ENCODE data around the gene SMIM24.
"Not testable (repeated sequence)": the region's sequence is repeated elsewhere in the genome, so short reads cannot be mapped to it uniquely, and the experiment has no call there.

Gene SMIM24

GRCh38 chr19:3513229-3514140, 33.2 kb upstream of the SMIM24 start:
- no peak for DNase-seq

- no peak for DNase-seq
Observed at GRCh38 chr19:3512562-3513228, 32.4 kb upstream of the SMIM24 start.

GRCh38 chr19:3511506-3512251, 31.4 kb upstream of the SMIM24 start:
- no peak for DNase-seq

DNA sequence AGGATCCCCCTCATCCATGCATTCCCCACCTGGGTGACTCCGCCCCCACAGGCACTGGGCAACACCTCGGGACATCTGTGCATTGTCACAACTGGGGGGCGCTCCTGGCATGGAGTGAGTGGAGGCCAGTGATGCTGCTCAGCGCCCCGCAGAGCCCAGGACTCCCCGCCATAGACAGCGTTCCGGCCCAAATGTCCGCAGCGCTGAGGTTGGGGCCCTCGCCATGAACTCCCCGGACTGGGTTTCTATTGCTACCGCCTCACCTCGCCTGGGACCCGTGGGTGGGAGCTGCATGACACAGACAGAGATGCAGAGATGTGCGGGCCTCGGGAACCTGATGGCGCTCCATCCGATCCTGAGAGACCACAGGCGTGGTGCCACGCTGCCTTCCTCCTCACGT, 30.4 kb upstream of the SMIM24 start:
- DNase-seq, result no peak

DNA sequence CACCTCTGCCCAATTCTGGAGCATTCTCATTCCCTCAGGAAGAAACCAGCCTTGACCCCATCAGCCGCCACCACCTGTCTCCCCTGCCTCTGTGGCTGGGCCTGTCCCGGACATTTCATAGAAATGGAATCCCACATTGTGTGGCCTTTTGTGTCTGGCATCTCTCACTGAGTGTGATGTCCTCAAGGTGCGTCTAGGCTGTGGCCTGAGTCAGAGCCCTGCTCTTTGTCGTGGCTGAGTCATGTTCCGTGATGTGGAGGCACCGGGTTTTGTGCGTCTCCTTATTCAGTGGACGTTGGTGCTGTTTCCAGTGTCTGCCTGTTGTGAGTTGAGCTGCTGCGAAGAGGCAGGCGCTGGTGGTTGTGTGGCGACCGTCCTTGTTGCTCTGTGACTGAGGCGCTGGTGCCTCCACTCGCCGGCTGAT, 29.3 kb upstream of the SMIM24 start:
- no peak for DNase-seq

DNA sequence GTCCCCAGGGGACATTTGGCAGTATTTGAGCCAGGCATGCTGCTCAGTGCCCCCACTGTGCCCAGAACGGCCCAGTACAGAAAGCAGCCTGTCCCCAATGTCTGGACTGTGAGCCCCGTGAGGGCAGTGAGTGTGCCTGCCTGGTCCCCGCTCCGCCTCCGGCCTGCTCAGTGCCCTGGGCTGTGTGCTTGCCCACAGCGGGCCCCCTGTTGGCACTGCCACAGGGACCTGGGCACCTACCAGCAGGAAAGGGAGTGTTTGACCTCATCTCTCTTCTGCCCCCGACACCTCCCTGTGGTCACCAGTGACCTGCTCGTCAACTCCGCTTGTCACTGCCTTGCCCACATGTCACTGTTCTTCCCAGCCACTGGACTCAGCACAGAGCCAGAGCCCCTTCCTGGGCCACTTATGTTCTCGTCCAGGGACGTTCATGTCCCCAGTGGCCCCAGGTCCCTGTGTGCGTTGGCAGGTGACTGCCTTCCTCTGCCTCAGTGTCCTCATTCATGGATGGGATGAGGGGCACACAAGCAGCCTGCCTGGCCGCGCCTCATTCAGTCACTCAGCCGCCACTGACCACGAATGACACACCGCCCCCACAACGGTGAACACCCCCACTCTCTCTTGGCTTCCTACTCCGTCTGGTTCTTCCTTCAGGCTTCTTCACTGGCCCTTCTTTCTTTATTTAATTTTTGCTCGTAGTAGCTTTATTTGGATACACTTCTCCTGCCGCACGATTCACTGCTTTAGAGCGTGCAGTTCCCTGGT, 28.6 kb upstream of the SMIM24 start:
- DNase-seq, result no peak

- DNase-seq, result not testable (repeated sequence)
Observed at GRCh38 chr19:3508121-3508661, 27.9 kb upstream of the SMIM24 start.

GRCh38 chr19:3507371-3508120, 27.2 kb upstream of the SMIM24 start:
- peak; percentile 48 for DNase-seq

GRCh38 chr19:3506384-3507340, 26.3 kb upstream of the SMIM24 start:
- DNase-seq, result peak; percentile 28

DNA sequence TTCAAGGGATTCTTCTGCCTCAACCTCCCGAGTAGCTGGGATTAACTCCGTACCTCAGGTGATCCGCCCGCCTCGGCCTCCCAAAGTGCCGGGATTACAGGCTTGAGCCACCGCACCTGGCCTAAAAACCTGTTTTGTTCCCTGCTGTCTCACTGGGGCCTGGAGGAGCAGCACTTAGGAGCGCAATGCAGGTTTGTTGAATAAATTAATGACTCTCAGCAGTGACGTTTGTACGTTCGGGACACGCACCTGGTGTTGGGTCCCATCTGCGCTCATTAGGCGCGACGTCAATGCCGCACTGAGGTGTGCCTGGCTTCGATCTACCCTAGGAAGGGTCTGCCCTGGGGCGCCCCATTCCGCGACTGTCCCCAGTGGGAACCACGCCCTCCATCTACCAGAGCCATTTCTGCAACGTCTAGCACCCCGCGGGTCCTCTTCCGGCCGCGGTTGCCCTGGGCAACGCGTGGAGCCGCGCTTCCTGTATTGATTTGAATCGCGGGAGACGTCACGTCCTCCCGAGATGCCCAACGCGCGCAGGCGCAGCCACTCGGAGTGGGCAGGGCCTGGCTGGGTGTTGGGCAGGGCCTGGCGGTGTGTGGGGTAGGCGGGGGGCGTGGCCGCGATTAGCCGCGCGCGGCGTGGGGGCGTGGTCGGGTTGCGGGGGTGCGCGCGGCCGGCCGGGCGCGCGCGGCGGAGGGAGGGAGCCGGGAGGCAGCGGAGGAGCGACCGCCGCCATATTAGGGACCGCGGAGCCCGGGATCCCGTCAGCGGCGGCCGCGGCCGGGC, 25.5 kb upstream of the SMIM24 start, which contains the start of gene FZR1:
Gene FZR1, plus strand, starts transcription at position 714 of the 786 bp plus-strand sequence. CDS start 16,679 bp downstream, outside the sequence.
- peak; percentile 99 for DNase-seq

DNA sequence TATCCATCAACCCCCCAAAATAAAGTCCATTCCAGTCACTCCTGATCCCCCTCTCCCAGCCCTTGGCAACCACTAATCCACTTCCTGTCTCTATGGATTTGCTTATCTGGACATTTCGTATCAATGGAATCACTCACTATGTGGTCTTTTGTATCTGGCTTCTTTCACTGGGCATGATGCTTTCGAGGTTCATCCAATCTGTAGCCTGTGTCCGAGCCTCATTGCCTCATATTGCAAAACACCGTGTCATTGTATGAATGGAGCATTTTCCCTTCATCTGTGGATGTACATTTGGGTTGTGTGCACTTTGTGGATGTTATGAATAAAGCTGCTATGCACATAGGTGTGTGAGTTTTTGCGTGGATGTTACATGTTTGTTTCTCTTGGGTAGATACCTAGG, 24.4 kb upstream of the SMIM24 start:
- no peak for DNase-seq

DNA sequence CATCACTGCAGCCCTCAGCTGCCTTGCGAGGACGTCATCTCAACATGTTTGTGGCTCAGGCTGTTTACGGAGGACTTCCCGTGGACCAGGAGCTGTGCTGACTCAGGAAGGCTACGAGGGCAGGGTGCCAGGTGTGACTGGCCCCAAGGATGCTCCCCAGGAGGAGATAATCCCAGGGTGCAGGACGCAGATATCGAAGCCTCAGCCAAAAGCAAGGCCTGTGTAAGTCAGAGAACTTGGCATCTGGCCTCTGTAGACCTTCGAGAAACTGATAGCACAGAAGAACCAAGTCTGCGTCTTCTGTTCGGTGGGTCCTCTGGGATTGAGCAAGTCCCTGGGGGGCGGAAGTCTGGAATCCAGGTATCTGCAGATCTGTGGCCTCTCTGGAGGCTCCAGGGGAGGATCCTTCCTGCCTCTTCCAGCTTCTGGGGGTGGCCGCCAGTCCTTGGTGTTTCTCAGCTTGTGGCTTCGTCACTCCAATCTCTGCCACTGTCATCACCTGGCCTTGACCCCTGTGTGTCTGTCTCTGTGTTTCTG, 22.8 kb upstream of the SMIM24 start:
- DNase-seq, result no peak

GRCh38 chr19:3501780-3502179, 21.5 kb upstream of the SMIM24 start:
- no peak for DNase-seq

DNA sequence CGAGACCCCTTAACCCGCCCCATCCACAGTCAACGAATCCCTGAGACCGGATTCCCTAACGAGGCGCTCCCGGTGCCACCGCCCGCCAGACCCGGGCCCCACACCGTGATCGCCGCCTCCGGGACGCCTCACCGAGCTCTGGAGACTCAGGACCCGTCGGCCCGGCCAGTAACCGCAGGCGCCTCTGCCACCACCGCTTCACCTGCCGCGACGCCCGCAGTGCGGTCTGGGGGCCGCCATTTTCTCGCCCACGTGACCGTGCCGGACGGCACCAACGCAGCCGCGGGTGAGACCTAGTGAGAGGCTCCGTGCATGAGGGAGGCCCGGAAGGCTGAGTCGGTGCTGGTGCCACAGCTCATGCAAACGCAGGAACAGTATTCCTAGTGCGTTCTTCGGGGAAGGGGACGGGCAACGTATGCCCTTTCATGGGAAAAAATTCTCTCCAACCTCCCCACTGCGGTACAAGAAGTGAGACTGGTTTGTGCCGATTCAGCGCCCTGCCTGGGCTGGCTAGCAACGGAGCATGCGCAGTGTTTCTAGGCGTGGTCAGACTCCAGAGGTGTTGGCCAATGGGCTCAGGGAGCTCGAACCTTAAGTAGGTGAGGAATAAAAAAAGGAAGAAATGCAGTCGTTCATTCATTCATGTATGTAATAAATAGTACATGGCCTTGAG, 20.2 kb upstream of the SMIM24 start, which contains the start of gene DOHH:
Gene DOHH, minus strand, starts transcription at position 246 of the 673 bp plus-strand sequence. CDS start 3,860 bp downstream, outside the sequence.
- peak; percentile 97 for DNase-seq

DNA sequence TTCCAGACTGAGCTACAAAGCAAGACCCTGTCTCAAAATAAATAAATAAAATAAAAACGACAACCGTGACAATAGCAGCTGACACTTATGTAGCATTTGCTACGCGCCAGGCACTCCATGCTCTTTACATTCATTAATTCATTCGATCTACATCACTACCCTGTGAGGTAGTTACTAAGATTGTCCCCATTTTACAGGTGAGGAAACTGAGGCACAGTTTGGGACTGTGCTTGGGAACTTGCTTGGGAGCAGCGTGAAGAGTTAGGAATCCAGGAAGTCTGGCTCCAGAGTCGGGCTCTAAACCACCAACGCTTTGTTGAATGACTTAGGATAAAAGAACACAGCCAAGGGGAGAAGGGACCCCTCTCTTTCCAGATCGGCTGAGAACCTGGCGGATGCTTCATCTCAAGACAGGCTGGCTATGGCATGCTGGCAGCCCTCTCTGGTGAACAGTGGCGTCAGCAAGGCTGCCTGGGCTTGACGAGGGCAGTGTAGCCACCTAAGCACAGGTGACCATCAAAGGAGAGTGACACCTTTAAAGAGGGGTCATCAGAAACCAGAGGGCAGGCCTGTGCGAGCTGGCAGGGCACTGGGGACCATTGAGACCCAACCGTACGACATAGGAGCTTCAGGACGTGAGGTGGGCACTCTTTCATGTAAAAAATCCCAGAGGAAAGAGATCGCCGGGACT, 19.6 kb upstream of the SMIM24 start:
- DNase-seq, result no peak

- DNase-seq, result no peak
Observed at GRCh38 chr19:3497757-3498520, 17.6 kb upstream of the SMIM24 start.
